ENCODE data around the gene AP3D1.
A peak's percentile ranks its signal among the peaks of the same experiment; 100 is the strongest.

AP3D1 gene

GRCh38 chr19:2059422-2060201, 91.8 kb downstream of the AP3D1 start:
- H3K27ac ChIP-seq: peak overlapping the region; percentile 99
- TF ChIP-seq ZFX (IDR thresholded peaks at IDR 0.05; ENCODE audit: borderline replicate concordance) (no peak), CTCF (IDR thresholded peaks at IDR 0.05) (no peak)

GRCh38 chr19:2058570-2059421, 92.6 kb downstream of the AP3D1 start:
- no peak for TF ChIP-seq CTCF (IDR thresholded peaks at IDR 0.05)
- no peak for TF ChIP-seq ZFX (IDR thresholded peaks at IDR 0.05; ENCODE audit: borderline replicate concordance)
- peak overlapping the region; percentile 99 for H3K27ac ChIP-seq

- TF ChIP-seq CTCF (IDR thresholded peaks at IDR 0.05): no peak
- no peak for TF ChIP-seq ZFX (IDR thresholded peaks at IDR 0.05; ENCODE audit: borderline replicate concordance)
- peak overlapping the region; percentile 99 for H3K27ac ChIP-seq
These were observed 93.6 kb downstream of the AP3D1 start for GRCh38 chr19:2057484-2058469.

GRCh38 chr19:2056837-2057192, 94.6 kb downstream of the AP3D1 start:
- H3K27ac ChIP-seq: peak overlapping the region; percentile 99
- no peak for TF ChIP-seq CTCF (IDR thresholded peaks at IDR 0.05)
- no peak for TF ChIP-seq ZFX (IDR thresholded peaks at IDR 0.05; ENCODE audit: borderline replicate concordance)

GRCh38 chr19:2055931-2056836, 95.2 kb downstream of the AP3D1 start:
- peak overlapping the region; percentile 31; the same call in 1 of the 2 replicates for H3K27ac ChIP-seq
- TF ChIP-seq ZFX (IDR thresholded peaks at IDR 0.05; ENCODE audit: borderline replicate concordance) (no peak), CTCF (IDR thresholded peaks at IDR 0.05) (no peak)

GRCh38 chr19:2054763-2055162, 96.6 kb downstream of the AP3D1 start:
- no peak for TF ChIP-seq CTCF (IDR thresholded peaks at IDR 0.05)
- no peak for TF ChIP-seq ZFX (IDR thresholded peaks at IDR 0.05; ENCODE audit: borderline replicate concordance)
- H3K27ac ChIP-seq: no peak overlapping the region
